GM18867 (cell line): ENCODE data around the gene CAV3.

Experiments
- ATAC-seq: cut with Tn5 transposase; IDR thresholded peaks from one replicate; pipeline ENCODE4 v1.9.1; 2021; ENCODE audit warnings: mild to moderate bottlenecking, moderate library complexity; ENCODE audit not compliant: unreplicated experiment

CAV3 gene

GRCh38 chr3:8784676-8785435 lies 51.3 kb downstream of the CAV3 start:
- ATAC-seq = no peak

DNA sequence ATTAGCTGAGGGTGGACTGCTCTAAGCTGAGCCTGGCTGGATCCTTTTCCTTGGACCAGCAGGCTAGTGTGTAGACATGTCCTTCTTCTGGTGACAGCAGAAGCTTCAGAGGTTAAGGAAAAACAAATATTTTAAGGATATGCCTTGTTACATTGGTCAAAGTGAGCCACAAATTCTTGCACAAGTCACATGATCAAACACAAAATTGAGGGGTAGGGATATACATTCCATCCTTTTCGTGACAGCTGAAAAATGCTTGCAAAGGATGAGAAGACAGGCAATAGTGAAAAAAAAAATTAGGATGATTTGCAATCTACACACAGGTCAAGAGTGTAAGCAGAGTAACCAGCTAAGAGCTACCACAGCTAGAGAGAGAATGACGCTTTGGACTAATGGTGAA lies 56.9 kb downstream of the CAV3 start:
- no peak for ATAC-seq

DNA sequence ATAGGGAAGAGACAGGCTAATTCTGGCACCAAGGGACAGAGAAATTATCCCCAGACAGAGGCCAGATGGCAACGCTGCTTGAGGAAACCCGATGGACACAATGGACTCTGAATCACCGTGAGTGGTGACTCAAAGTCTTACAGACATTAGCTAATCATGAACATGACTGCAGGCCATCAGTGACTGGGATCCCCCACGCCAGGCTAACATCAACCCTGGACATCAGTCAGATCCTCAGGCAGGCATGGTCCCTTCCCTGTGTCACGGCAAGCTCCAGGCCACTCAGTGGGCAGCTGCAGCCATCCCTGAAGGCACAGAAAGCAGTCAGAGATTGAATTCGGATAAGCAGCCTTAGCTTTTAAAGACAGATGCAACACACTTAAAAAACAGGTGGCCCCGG lies 59.6 kb downstream of the CAV3 start:
- ATAC-seq = no peak

- no peak for ATAC-seq
Measured at GRCh38 chr3:8794247-8794646, 60.6 kb downstream of the CAV3 start.
